Neutrophil (primary cell): Measurements from ENCODE around the gene CSRP3.

Source experiments
- H3K27ac ChIP-seq: fragments of 200-600 bp; sonication (generic); 2 replicates; pipeline ENCODE4 v1.5.1; 2016; ENCODE audit warnings: mild to moderate bottlenecking, moderate library complexity
- H3K27me3 ChIP-seq: fragments of 200-600 bp; sonication (generic); 2 replicates; pipeline ENCODE4 v1.6.0; 2016; ENCODE audit warnings: mild to moderate bottlenecking
- H3K36me3 ChIP-seq: fragments of 200-600 bp; sonication (generic); 2 replicates; pipeline ENCODE4 v1.5.1; 2017
- H3K4me1 ChIP-seq, 2 experiments: fragments of 200-600 bp in 1 of 2; sonication (generic) in 1 of 2; 1 replicate in 1 of 2; 2 replicates in 1 of 2; pipeline versions ENCODE4 v1.5.1 to v1.6.1; 2013 to 2016; ENCODE audit warnings: low read depth in 1 of 2, low read length in 1 of 2, mild to moderate bottlenecking in 1 of 2, moderate library complexity in 1 of 2; ENCODE audit not compliant: control insufficient read depth in 1 of 2, insufficient read depth in 1 of 2
- H3K4me3 ChIP-seq, 2 experiments: fragments of 200-600 bp in 1 of 2; sonication (generic) in 1 of 2; 1 replicate in 1 of 2; 2 replicates in 1 of 2; pipeline ENCODE4 v1.5.1; 2013 to 2016; ENCODE audit warnings: low read depth in 1 of 2, low read length in 1 of 2, mild to moderate bottlenecking in 1 of 2, moderate library complexity in 1 of 2
- H3K9me3 ChIP-seq: fragments of 200-600 bp; sonication (generic); 2 replicates; pipeline ENCODE4 v1.5.1; 2016
- CTCF ChIP-seq: fragments of 200-600 bp; sonication (generic); IDR thresholded peaks from 2 replicates; pipeline ENCODE4 v1.5.1; 2016; ENCODE audit warnings: antibody characterized with exemption

CSRP3 gene

GRCh38 chr11:19201737-19202605 is at the start of gene CSRP3:
Gene CSRP3 (minus strand): TSS chr11:19201983. CDS start chr11:19192448, 9,535 bp downstream.
- Histone ChIP-seq H3K4me1 (no peaks in the 10 kb centered on the region), H3K36me3 (no peaks in the 10 kb centered on the region), H3K4me3 (no peak within 1 kb of the TSS), H3K27me3 (no peaks in the 10 kb centered on the region), H3K9me3 (no peaks in the 10 kb centered on the region), H3K27ac (no peak within 1 kb of the TSS)
- TF ChIP-seq CTCF = no peak

GRCh38 chr11:19251577-19251976 is 49.8 kb upstream of the CSRP3 start:
- H3K27me3 ChIP-seq = no peaks in the 10 kb centered on the region
- no peak overlapping the region for H3K4me3 ChIP-seq
- no peak for TF ChIP-seq CTCF
- H3K9me3 ChIP-seq = no peaks in the 10 kb centered on the region
- H3K36me3 ChIP-seq = no peaks in the 10 kb centered on the region
- peaks cover 12 to 15% of the 10 kb centered on the region in 2 experiments for H3K4me1 ChIP-seq
- no peak overlapping the region for H3K27ac ChIP-seq

GRCh38 chr11:19246816-19247215 is 45.0 kb upstream of the CSRP3 start:
- peaks cover 9% of the 10 kb centered on the region for H3K27me3 ChIP-seq
- H3K36me3 ChIP-seq = no peaks in the 10 kb centered on the region
- H3K9me3 ChIP-seq = no peaks in the 10 kb centered on the region
- H3K4me3 ChIP-seq = no peak overlapping the region
- H3K4me1 ChIP-seq = peaks cover 28% of the 10 kb centered on the region in 2 experiments
- H3K27ac ChIP-seq = no peak overlapping the region
- TF ChIP-seq CTCF = no peak

- Histone ChIP-seq H3K4me3 (no peak overlapping the region), H3K27ac (no peak overlapping the region), H3K36me3 (no peaks in the 10 kb centered on the region), H3K9me3 (no peaks in the 10 kb centered on the region), H3K27me3 (peaks cover 15% of the 10 kb centered on the region), H3K4me1 (peaks cover 35 to 38% of the 10 kb centered on the region in 2 experiments)
- no peak for TF ChIP-seq CTCF
These were observed 43.6 kb upstream of the CSRP3 start for GRCh38 chr11:19245351-19245750.

GRCh38 chr11:19244621-19245020 is 42.8 kb upstream of the CSRP3 start:
- Histone ChIP-seq H3K9me3 (no peaks in the 10 kb centered on the region), H3K4me1 (peaks cover 40 to 41% of the 10 kb centered on the region in 2 experiments), H3K27ac (no peak overlapping the region), H3K4me3 (no peak overlapping the region), H3K36me3 (no peaks in the 10 kb centered on the region), H3K27me3 (peaks cover 15% of the 10 kb centered on the region)
- TF ChIP-seq CTCF = no peak
